Jurkat, Clone E6-1 (cell line): Measurements from ENCODE around the gene P3H4.

Experiments
- DNase-seq: peaks from one replicate; pipeline ENCODE4 v3.0.0-alpha.2; 2011; ENCODE audit warnings: low read depth, low spot score
- H3K4me3 ChIP-seq: 2 replicates; pipeline ENCODE4 v1.5.1; 2011; ENCODE audit warnings: mild to moderate bottlenecking, low read length, control low read depth, moderate library complexity

P3H4 gene

DNA sequence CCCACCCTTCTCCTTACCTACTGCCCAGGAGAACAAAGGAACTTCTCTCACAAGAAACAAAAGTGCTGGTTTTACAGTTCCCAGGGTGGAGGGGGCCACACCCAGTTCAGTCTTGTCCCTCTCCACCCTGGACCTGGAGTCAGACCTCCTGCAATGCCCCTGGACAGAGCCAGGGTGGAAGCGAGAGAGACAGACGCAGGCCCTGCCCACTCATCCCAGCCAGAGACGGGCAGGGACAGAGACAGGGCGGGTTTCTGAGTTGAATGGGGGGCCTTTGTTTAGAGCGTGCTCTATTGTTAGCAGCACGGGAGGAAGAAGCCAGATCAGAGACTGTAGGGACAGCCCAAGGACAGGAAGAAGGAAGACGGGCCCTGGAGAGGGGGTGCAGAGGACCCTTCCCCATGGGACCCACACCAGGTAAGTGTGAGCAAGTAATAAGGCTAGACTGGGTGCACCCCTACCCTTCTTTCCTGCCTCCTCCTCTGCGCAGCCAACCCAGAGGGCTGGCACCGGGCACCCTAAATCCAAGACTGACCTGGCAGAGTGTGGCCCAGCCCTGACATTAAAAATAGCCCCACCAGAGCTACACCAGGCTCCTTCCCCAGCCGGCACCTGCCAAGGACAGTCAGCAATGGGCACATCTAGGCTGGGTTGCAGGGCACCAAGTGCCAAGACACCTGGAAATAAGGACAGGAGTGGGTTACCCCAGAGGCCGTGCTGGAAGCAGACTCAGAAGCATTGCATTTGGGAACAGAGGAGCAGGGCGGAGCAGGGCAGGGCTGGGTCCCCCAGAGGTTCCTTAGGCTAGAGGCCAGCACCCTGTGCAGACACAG is 36.1 kb downstream of the P3H4 start:
- no peak overlapping the region for H3K4me3 ChIP-seq

DNA sequence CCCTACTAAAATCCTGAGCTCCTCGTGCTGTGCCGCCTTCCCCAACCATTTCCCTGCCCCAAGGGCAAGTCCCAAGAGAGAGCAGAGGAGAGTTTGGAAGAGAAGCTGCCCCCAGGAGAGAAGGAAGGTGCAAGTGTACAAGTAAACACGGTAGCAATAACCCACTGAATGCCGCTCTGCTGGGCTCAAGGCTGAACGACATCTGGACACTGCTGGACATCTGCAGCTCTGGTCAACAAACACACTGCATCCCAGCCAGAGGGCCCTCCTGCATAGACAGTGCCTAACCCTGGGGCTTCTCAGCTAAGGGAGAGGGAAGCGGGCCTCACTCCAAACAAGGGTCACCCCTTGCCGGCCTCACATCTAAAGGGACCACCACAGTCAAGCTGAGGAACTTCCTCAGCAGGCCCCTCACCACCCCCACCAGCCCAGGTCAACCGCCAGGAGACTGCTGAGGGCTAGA is 38.0 kb downstream of the P3H4 start:
- DNase-seq = no peak
- no peak overlapping the region for H3K4me3 ChIP-seq

More for the DNA sequence above, 36.1 kb downstream of the P3H4 start:
- no peak for DNase-seq

DNA sequence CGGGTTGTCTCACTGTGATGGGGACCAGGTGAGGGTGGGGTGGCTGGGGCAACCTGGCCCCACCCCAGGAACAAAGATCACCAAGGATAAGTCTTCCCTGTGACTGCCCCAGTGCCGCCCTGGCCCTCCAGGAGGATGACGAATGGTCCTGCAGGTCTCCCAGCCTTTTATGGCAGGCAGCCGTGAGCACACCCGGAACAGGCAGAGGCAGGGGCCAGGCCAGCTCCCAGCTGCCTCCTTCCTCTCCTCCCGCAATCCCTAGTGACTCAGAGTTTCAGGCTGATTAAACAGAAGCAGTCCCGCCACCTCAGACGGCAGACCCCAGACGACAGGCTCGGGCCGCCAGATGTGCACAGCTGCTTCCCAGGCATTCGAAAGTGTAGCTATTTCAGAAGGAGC is 38.6 kb downstream of the P3H4 start:
- H3K4me3 ChIP-seq = no peak overlapping the region
- no peak for DNase-seq

DNA sequence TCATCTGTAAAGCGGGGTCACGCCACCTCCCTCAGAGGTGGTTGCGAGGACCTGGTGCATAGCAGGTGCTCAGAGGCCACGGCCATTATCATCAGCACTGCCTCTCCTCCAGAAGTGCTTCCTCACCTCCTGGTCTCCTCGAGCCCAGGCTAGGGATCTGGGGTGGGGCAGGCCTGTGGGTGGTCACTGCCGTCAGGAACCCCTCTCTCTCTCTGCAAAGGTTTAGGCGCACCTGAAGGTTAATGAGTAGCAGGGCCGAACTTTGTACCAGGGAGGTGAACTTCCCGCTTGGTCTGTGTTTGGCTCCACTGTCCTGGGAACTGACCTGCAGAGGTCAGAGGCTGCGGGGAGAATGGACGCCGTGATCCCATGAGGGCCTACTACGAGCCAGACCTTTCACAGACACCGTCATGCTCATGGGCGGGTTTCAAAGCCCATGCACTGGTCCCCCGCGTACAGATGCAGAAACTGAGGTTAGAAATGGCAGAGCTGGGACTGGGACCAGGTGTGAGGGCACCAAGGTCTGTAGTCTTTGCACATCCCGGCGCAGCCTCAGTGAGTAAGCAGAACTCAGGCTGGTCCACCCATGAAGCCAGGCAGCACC is 39.1 kb downstream of the P3H4 start:
- no peak for DNase-seq

DNA sequence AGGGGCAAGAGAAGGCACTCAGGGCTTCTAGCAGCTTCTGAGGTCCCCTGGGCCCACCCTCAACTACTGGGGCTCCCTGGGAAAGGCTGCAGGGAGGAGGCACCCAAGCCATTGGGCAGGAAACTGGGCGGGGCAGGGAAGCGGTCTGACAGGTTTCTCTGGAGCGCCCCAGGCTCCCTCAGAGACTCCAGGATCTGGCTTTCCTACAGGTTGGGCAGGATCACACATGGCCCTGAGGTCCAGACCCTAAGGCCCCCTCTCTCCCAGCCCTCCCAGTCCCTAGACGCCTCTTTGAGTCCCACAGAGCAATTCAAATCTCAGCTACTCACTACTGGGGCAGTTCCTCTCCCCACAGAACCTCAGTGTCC is 39.5 kb downstream of the P3H4 start:
- no peak overlapping the region for H3K4me3 ChIP-seq
- DNase-seq = no peak

More for the DNA sequence above, 39.1 kb downstream of the P3H4 start:
- no peak overlapping the region for H3K4me3 ChIP-seq

DNA sequence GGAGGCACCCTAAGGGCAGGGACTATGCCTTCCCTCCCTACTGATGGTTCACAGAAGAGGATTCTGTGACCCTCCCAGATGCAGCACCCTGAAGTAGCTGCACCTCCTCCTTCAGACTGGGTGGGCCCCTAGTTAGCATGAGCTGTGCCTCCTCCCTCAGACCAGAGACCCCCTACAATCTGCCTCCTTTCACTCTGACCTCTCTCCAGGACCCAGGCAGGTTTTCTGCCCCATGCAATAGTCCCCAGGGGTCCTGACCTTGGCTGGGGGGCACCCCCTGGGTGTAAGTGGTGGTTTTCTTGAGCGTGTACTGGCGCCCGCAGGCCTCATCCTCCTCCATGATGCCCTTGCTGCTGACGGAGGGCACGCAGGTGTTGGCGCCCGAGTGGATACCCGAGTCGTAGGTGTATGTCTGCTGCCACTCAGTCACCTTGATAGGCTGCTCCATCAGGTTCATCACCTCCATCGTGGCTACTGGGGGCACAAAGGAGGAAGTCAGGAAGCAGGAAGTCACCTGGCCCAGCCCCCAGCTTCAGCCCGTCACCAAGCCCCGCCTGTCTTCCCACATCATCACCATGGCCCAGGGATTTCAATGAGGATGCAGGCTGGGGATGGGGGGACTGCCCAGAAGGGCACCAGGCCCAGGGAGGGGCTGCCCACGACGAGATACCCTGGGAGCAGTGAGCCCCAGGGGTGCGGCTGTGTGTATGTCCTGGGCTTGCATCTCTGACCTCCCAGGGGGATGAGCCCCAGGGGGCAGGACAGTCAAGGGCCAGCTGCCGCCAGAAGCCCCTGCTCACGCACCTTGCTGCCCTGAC is 40.2 kb downstream of the P3H4 start:
- H3K4me3 ChIP-seq = no peak overlapping the region
- DNase-seq = no peak

DNA sequence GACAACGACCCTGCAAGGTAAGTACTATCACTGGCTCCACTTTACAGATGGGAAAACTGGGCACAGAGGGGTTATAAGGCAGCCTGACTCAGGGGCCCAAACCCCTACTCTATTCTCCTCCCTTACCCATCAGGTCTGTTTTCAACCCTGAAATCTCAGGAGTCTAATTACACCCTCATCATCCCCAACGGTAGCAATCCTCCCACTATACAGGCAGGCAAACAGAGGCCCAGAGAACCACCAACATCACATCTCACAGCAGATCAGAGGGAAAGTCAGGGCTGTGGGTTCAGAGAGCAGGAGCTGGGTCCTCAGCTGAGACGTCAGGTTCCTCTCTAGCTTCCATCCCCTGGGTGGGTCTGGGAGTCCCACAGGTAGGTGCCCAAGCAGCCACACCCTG is 41.8 kb downstream of the P3H4 start:
- no peak for DNase-seq
- H3K4me3 ChIP-seq = no peak overlapping the region

DNA sequence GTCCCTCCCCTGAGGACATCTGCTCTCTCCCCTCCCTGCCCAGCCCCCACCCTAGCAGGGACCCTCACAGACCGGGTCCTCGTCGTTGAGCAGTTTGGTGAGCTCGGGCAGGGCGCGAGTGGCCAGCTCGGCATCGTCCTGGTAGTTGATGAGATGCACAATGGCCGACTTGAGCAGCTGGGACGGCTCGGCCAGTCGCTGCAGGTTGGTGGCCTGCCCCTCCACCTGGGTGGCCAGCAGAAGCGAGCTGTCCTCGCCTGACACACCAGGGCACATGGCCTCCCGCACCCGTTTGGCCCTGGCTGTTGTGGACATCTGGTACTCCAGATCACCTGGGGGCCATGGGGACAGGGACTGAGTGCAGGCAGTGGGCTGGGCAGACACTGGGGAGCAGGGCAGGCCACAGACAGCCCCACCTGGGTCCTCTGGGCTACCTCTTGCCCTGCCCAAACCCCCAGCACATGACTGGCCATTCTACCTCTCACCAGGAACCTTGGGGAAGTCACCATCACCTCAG is 42.3 kb downstream of the P3H4 start:
- no peak for DNase-seq
- no peak overlapping the region for H3K4me3 ChIP-seq

DNA sequence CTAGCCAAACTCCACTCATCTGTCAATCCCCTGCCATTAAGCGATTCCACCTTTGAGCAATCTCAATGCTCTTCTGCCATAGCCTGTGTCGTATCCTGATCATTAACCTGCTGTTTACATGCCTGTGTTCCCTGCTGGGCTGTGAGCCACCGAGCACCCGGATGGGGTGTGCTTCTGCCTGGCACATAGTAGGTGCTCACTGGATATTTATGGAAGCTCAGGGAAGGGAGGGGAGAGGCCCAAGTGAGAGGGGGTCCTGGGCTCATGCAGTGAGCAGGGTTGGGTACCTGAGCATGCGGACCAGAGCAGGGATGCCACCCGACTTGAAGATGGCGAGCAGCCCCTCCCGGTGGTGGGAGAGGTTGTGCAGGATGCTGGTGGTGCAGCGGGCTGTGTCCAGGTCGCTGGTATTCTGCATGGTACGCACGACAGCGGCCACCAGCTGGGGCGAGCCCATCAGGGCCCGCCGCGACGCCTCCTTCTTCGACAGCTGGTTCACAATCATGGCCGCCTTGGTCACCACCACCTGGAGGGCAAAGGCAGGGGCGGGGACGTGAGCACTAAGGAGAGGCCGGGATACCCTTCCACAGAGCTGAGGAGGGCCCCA is 43.0 kb downstream of the P3H4 start:
- DNase-seq = no peak
- H3K4me3 ChIP-seq = no peak overlapping the region

DNA sequence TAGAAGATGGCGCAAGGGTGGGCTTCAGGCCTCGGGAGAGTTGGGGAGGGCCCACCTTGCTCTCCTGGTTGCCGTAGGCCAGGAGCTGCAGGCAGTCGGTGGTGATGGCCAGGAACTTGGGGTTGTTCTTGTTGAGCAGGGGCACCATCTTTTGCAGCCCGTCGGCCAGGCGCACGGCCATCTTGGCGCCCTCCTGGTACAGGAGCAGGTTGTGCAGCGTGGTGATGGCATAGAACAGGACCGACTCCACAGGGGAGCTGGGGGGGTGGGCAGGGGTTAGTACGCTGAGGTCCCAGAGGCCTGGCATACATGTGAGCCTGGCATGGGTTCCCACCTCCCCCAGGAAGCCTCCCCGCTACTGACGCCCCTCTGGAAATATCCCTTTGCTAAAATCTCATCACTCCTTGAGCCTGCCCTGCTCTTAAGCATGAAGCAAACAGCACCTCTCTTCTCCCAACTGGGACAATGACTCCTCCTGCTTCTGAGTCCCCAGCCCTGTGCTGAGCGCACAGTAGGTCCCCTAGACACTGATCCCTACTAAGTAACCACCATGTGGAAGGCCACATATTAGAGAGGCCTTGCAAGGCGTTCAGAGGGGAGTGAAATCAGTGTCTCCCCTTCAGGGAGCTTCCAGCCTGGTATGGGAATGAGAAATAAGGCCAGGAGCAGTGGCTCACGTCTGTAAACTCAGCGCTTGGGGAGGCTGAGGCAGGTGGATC is 44.3 kb downstream of the P3H4 start:
- DNase-seq = no peak

DNA sequence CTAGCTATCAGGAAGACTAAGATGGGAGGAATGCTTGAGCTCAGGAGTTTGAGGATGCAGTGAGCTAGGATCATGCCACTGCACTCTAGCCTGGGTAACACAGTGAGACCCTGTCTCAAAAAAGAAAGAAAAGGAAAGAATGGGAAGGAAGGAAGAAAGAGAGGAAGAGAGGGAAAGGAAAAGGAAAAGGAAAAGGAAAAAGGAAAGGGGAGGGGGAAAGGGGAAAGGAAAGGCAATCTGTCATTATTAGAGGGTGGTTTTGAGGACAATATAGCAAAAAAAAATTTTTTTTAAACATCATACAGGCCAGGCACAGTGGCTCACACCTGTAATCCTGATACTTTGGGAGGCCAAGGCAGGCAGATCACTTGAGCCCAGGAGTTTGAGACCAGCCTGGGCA is 45.6 kb downstream of the P3H4 start:
- DNase-seq = no peak
- H3K4me3 ChIP-seq = no peak overlapping the region

More for the DNA sequence above, 44.3 kb downstream of the P3H4 start:
- H3K4me3 ChIP-seq = no peak overlapping the region

DNA sequence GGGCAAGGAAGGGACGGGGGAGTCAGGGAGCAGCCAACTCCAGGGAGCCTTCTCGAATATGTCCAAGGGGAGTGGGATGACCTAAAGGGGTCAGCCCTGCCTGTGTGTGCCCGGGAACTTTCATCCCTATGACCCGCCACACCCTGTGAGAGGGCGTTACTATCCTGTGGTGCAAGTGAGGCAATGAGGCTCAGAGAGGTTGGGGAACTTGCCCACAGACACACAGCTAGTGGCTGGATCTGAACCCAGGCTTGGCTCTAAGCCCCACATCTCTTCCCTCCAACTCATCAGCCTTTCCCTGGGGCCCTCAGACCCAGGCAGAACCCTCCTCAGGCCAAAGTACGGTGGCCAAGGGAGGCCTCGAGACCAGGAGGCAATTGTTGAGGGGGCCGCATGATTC is 48.4 kb downstream of the P3H4 start:
- no peak overlapping the region for H3K4me3 ChIP-seq
- DNase-seq = no peak

DNA sequence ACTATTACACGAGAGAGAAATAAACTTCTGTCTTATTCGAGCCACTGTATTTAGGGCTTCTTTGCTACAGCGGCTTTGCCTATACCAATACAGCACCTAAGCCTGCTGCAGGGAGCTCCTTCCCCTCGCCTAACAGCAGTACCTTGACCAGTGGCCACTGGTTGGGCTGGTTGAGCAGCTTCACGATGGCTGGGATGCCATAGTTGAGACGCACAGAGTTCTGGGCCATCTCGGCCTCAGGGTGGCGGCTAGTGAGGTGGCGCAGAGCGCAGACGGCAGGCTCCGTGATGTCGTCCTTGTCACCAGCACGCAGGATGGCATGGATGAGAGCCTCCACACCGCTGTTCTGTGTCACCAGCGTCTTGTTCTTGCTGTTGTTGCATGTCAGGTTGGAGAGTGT is 48.9 kb downstream of the P3H4 start:
- no peak for DNase-seq
- no peak overlapping the region for H3K4me3 ChIP-seq

DNA sequence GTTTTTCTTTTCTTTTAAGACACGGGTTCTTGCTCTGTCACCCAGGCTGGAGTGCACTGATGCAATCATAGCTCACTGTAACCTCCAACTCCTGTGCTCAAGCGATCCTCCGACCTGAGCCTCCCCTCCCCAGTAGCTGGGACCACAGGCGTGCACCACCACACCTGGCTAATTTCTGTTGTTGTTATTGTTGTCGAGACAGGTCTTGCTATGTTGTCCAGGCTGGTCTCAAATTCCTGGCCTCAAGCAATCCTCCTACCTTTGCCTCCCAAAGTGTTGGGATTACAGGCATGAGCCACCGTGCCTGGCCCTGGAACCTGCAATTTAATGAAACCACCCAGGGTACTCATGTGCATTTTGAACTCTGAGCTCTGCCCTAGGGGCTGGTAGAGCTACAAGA is 49.4 kb downstream of the P3H4 start:
- H3K4me3 ChIP-seq = no peak overlapping the region
- DNase-seq = no peak

DNA sequence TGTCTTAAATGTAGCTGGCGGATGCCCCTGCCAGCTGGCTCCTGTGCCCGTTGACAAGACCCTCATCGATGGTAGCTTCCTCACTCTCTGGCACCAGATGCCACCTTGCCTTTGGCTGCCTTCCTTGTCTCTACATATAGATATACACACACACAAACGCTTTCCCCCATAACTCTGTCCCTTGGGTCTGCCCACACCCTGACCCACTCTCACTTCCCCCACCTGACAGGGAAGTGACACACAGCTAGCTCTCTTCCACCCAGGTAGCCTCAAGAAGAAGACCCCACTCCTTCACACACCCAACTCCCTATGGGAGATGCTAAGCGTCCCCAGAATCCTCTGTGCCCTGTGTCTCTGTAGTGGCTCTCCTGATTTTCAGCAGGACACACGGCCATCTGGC is 50.9 kb downstream of the P3H4 start:
- H3K4me3 ChIP-seq = no peak overlapping the region
- no peak for DNase-seq

DNA sequence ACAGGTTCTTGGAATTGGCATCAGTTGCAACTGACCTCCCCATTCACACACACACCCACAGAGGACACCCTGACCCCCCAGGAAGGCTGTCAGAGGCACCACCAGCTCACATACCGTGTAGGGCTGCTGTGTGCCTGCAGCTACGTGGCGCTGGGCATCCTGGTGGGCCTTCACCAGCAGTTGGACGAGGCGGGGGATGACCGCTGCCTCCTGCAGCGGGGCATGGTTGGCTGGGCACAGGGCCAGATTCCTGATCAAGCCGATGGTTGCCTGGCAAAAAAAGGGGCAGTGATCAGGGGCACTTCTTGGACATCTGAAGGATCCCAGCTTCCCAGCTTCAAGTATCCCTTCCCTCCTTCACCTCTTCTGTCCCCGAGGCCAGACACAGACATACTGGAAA is 53.1 kb downstream of the P3H4 start:
- no peak overlapping the region for H3K4me3 ChIP-seq
- no peak for DNase-seq

DNA sequence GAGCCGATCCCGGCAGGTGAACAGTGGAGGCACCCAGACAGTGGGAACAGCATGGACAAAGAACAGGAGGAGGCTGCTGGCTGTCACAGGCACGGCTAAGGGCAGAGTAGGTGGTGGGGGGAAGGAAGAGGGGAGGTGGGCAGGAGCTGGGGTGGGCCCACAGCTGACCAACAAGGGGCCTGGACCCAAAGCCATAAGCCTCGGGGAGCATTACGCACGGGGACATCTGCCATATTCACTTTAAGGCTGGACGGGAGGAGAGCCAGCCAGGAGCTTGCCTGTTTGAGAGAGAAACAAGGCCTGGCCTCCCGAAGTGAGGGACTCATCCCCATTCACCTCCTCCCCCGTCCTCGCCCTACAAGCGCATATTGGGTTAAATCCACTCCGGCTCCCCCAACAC is 57.7 kb downstream of the P3H4 start:
- DNase-seq = no peak
- H3K4me3 ChIP-seq = no peak overlapping the region
